NAMALWA (cell line): Measurements from ENCODE around the gene KCNJ6.
"Not testable (repeated sequence)": the region's sequence is repeated elsewhere in the genome, so short reads cannot be mapped to it uniquely, and the experiment has no call there.

Source experiments
- DNase-seq: peaks from one replicate; pipeline ENCODE4 v3.0.0-alpha.2; 2015; ENCODE audit warnings: low spot score

The KCNJ6 gene

GRCh38 chr21:37724201-37724600 lies 192.1 kb downstream of the KCNJ6 start:
- no peak for DNase-seq

DNA sequence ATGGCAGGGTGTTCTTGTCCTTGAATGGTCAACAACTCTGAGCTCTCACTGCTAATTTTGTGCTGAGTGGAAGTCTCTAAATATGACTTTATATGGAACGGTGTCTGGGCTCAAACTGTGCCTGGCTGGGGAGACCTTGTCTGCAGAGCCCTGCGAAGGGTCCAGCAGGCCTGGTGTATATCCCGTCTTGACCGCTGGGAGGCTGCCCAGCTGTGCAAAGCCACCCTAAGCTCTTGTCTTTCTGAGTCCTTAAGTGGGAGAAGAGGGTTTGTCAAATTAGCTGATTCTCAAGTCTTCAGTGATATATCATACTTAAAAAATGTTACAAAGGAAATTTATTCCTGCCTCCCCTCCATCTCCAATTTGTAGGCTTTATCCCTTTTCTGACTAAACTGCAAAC lies 198.7 kb downstream of the KCNJ6 start:
- no peak for DNase-seq

- not testable (repeated sequence) for DNase-seq
These were observed 203.7 kb downstream of the KCNJ6 start for GRCh38 chr21:37712569-37712934.

DNA sequence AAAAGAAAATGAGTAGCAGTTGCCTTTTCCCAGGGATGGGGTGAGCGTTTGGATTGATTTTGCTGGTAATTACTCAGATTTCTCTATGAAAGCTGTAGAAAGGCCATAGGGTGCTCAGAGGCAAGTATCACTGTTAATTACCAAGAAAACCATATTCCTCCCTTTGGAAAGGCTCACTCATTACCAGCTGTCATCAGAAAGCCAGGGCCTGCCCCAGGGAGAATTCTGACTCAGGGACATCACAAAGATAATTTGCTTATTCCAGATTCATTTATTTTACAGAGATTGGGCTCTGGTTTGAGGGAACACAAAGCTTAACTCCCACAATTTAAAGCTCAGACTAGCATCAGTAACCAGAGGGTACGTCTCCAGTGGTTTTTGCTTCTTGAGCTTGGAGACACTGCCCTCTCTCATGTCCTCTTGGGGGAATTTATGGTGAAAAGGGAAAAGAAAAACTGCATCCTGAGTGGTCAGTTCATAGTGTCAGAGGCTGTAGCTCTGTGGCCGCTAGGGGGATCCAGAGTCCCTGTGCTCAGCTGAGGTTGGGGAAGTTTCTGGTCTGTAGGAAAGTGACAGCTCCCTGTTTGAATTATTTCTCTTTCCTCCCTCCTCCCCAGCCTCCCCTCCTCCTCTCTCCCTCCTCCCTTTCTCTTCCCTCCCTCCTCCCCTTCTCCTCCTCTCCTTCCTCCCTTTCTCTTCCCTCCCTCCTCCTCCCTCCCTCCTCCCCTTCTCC lies 204.3 kb downstream of the KCNJ6 start:
- peak; percentile 86 for DNase-seq

DNA sequence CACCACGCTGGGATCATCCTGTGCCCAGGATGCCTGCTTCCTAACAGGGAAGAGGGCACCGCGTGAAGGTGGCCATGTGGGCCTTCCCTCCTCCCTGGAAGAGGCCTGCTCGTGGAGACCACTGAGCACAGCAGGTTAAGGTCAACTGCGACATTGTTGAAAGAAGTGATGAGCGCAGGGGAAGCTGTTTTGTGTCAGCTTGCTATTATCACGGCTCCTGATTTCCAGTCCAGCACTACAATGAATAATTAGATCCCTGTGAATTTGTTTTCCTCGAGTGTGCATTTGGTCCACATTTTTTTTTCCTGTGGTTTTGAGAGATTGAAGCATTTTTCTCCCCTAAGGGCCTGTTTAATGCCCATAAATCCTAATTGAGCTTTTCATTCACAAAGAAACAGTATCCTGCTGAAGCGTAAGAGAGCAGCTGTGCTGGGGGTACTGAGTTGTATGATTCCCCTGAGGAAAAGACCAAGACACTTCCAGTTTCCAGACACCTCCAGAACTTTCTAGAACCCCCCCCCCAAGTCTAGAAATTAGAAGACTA lies 204.9 kb downstream of the KCNJ6 start:
- peak; percentile 45 for DNase-seq

- DNase-seq, result peak; percentile 90
These were observed 205.5 kb downstream of the KCNJ6 start for GRCh38 chr21:37710546-37711285.

GRCh38 chr21:37704751-37705150 lies 211.5 kb downstream of the KCNJ6 start:
- no peak for DNase-seq

DNA sequence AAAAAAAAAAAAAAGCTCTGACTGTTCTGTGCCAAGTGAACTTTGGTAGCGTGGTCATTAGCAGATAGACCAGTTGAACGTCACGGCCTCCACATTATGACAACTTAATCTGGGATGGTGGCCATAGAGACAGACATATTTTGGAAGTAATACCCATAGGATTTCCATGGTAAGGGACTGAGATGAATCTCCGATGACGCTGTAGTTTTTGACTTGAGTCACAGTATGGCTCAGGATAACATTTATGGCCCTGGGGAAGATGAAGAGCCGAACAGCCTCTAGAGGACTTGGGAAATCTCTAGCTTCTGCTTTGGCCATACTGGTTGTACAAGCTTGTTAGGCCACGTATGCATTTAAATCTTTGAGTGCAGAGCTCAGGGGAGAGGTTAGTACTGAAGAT lies 214.0 kb downstream of the KCNJ6 start:
- DNase-seq, result no peak

DNA sequence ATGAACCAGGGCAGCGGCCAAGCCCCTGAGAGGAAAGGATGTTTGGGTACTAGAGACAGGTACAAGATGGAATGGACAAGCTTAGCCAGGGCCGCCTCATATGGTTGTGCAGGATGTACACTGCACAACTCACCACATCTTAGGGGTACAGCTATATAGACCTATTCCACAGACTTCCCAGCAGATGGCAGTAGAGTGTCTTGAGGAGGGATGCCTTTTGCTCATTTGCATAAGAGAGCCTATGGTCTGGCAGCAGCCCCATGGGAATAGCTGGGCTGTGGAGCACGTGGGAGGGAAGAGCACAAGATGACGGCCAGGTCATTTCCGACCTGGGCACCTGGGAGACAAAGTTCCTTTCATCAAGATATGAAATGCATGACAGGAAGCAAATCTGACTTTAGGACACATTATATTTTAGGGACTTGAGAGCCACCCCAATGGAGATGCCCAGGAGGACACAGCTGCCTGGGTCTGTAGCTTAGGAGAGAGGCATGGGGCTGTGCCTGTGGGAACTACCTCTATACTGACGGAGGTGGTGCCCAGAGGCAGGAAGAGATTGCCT lies 215.5 kb downstream of the KCNJ6 start:
- DNase-seq, result peak; percentile 92

DNA sequence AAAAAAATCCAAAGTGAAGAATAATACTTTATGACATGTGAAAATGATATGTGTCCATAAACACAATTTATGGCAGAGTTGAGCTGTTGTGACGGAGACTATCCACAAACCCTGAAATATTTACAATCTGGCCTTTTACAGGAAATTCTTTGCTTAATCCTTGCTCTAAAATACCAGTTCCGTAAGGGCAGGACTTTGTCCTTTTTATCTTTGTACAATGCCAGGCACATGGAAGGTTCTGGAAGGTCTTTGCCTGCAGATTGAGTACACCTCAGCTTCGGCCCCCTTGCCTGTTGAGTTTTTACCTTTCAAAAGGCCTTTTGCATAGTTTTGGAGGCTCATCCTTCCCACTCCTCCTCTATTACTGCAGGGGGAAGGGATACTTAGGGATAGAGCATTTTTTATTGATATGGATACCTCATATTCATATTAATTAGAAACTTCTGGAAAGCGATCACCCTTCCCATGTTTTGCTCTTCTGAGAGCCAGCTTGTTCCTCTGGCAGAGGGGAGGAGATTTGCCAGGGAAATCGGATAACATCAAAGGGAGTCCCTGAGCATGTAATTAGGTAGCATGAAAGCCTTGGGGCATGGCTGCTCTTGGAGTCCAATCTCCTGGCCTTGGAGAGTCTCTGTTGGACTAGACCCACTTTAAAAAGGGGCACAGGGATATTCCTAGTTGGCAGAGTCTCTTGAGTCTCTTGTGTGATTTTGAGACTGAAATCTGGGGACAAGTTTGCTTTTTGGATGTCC lies 217.1 kb downstream of the KCNJ6 start:
- DNase-seq, result no peak

DNA sequence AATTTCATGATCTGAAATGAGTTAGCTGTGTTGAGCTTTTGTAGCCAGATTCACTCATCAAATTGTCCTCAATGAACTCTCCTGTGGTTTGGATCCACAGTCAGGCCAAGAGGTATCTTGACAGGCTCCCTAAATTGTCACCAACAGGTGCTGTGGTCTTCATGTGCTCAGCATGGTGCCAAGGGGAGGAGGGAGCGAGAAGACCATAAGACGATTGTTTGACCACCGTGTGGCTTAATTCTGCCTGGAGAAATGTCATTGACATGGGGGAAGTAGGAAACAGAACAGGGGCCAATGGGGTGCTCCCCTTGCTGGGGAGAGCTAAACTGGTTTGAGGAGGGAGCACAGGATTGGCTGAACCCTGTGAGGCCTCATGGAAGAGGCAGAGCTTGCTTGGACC lies 219.3 kb downstream of the KCNJ6 start:
- DNase-seq, result no peak

DNA sequence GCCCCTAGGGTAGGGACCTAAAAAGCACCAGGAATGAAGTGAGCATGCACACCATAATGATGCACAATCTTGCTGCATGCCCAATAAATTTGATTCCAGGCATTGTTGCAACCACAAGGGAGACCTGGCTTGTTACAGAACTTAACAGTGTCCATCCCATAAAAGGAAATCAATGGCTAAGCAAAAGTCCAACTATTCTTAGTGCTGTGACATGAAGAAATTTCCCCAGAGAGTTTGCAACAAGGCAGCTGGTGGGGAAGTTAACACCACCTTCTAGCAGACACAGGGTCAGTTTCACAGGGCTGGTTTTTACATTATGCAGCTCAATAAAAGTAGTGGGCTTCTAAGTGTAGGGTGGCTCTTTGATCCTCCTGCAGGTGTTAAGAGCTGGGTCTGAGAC lies 221.1 kb downstream of the KCNJ6 start:
- DNase-seq, result no peak

DNA sequence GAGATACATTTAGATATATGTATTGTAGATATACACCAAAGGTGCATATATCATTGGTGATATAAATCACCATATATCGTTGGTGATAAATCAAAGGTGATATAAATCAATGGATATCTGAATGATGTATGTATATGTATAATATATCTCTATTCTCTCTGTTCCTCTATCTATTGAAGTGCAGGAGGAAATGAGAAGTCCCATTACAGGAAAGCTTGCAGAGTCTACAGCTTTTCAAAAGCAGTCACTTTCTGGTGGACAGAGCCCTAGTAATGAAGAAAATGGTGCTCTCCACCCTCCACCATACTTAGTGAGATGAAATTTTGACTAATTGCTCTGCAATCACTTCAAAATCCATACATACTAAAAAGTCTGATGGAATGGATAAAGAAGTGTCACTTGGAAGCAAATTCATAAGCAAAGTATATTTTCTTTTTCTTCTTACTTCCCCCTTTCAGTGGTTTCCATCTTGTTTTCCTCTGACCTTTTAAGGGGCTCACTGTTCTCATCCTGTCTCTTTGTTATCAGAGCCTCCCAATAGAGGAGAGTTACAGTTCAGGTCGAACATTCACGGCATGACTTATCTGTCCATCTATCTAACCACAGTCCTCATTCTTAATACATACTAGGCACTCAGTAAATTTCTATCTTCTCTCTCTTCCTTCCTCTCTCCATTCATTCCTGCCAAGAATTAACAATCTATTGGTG lies 227.2 kb downstream of the KCNJ6 start:
- DNase-seq, result no peak

DNA sequence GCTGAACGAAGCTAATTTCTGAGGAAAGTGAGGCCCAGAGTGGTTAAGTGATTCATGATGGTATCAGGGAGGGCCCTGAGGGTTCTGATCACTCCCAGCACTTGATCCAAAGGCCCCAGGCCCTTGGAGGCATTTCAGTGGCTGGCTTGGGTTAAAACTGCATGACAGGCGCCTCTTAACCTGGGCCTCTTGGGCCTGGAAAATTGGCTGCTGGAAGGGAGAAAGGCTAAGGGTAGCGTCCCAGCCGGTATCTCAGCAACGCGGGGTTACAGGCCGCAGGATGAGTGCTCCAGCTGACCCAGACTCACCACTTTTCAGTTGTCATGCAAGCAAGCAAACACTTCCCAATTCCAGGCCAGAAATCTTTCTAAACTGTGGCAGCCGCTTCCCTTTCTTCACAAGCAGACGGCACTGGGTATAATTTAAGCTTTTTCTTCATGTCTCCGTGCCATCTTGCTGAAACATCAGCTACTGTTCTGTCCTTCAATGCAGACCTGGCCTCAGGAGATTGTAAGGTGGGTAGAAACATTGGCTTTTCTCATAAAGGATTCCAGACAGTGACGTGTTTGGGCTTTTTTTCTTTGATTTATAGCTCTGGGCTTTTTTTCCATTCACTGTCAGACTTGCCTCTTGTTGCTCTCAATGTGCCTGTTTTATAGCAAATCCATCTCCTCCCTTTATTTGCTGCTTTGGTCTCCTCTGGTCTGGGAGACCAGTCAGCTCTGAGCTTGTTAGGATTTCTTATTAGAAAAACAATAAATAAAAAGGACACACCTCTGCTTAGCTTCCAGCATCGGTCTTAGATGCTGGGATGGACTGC lies 229.1 kb downstream of the KCNJ6 start:
- no peak for DNase-seq

DNA sequence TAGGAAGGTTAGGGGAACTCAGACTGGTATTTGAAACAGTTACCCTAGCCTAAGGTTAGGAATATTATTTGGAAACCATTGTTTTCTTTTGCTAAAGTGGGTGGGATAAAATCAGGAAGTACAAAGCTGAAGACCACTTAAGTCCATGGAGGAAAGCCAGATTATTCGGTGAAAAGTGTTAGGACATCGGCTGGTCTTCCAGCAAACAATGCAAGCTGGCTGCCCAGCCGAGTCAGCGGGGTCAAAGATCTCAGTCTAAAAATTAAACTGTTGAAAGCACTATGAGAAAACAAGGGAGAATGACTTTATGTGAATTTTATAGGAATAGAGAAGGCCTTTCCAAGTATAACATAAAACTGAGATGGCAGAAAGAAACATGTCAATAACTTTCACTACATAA lies 231.7 kb downstream of the KCNJ6 start:
- DNase-seq, result no peak

GRCh38 chr21:37684115-37684493 lies 232.2 kb downstream of the KCNJ6 start:
- no peak for DNase-seq

- no peak for DNase-seq
These were observed 232.7 kb downstream of the KCNJ6 start for GRCh38 chr21:37683396-37684114.

DNA sequence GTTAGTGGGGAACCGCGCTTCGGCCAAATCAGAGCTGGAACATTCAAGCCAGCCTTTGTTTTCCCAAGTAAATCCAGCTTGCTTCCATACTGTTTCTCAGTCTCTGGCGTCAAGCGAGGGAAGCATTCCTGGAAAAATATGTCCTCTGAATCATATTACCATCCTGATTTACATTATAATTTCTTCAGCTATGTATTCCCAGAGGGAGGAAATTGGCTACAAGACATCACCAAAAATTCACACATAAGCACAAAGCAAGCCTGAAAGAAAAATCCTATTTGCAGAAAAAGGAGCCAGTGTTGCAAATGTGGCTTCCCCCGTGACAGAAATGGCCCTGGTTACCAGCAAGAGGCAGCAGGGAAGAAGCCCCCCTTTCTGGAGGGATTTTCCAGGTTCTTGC lies 233.3 kb downstream of the KCNJ6 start:
- no peak for DNase-seq

GRCh38 chr21:37677006-37677405 lies 239.3 kb downstream of the KCNJ6 start:
- DNase-seq, result no peak

- peak; percentile 57 for DNase-seq
These were observed 241.0 kb downstream of the KCNJ6 start for GRCh38 chr21:37675202-37675801.
